GM12801 (cell line): Measurements from ENCODE around the gene KCNIP1.

Source experiments
- TF ChIP-seq, protein P1 (sequence below): IDR thresholded peaks from one replicate; pipeline ENCODE4 v1.5.1; 2011; ENCODE audit warnings: control low read depth; ENCODE audit not compliant: insufficient read length; ENCODE audit errors: extremely low read depth

The KCNIP1 gene

DNA sequence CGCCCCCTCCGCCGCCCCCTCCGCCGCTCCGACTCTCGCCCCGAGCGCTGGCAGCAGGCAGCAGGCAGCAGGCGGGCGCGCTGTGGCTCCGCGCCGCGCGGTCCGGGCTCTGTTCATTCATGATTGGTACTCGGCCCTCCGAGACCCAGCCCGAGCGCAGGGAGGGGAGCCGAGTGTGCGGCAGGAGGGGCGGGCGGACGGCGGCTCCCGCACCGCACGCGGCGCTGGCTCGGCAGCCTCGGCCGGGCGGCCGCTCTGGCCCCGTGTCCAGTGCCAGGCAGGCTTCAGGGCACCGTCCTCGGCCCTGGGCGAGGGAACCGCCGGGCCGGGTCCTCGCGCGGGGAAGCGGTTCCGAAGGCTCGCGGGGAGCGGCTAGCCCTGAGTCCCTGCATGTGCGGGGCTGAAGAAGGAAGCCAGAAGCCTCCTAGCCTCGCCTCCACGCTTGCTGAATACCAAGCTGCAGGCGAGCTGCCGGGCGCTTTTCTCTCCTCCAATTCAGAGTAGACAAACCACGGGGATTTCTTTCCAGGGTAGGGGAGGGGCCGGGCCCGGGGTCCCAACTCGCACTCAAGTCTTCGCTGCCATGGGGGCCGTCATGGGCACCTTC is at the start of gene KCNIP1:
Gene KCNIP1 (plus strand): TSS at position 31 of the 607 bp plus-strand sequence.
- TF ChIP-seq, protein P1, sequence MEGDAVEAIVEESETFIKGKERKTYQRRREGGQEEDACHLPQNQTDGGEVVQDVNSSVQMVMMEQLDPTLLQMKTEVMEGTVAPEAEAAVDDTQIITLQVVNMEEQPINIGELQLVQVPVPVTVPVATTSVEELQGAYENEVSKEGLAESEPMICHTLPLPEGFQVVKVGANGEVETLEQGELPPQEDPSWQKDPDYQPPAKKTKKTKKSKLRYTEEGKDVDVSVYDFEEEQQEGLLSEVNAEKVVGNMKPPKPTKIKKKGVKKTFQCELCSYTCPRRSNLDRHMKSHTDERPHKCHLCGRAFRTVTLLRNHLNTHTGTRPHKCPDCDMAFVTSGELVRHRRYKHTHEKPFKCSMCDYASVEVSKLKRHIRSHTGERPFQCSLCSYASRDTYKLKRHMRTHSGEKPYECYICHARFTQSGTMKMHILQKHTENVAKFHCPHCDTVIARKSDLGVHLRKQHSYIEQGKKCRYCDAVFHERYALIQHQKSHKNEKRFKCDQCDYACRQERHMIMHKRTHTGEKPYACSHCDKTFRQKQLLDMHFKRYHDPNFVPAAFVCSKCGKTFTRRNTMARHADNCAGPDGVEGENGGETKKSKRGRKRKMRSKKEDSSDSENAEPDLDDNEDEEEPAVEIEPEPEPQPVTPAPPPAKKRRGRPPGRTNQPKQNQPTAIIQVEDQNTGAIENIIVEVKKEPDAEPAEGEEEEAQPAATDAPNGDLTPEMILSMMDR = no peak

DNA sequence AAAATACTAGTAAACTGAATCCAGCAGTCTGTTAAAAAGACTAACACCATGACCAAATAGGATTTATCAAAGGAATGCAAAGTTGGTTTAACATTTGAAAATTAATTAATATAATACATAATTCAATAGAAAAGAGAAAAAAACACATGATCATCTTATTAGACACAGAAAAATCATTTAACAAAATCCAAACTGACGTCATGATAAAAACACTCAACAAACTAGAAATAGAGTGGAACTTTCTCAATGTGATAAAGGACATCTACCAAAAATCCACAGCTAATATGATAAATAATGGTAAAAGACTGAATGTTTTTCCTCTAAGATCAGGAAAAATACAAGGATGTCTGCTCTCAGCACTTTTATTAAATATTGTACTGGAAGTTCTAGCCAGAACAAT is 40.4 kb upstream of the KCNIP1 start:
- TF ChIP-seq, protein P1 = no peak

DNA sequence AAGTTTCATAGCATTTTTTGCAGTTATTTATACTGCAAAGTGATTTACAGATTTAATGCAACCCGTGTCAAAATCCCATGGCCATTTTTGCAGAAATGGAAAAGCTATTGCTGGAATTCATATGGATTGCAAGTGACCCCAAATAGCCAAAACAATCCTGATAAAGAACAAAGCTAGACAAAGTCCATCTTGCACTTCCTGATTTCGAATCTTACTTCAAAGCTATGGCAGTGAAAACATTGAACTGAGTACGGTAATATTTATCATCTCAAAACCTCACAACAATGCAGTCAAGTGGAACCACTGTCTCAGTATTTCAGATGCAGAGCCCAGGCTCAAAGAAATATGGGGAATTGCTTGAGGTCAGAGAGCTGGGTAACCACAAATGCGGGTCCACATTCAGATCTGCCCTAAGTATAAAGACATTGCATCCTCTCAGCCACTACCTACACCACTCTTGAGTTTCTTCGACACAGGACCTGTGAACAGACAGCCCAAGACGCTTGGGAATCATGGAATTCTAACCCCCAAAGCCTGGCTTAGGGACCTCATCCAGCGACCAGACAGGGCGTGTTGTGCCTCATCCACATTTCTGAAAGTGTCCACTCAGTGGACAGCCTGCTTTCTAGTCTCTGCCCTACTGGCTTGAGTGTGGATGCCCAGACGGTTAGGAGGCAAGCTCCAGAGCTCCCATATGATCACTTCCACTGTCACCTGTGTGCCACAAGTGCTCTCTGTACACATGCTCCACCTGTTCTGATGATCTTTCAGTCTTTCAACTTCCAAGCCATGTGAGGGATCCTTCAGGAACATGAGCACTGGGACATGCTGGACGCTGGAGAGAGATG is 39.3 kb upstream of the KCNIP1 start:
- TF ChIP-seq, protein P1 = no peak

DNA sequence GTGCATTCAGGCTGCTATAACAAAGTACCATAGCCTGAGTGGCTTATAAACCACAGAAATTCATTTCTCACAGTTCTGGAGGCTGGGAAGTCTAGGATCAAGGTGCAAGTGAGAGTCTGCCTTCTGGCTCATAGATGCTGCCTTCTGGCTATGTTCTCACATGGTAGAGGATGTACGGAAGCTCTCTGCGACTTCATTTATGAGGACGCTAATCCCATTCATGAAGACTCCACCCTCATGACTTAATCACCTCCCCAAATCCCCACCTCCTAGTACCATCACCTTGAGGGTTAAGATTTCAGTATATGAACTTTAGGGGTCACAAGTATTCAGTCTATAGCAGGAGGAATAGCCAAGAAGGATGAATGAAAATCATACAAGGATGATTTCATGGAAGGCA is 37.3 kb upstream of the KCNIP1 start:
- TF ChIP-seq, protein P1 = no peak

DNA sequence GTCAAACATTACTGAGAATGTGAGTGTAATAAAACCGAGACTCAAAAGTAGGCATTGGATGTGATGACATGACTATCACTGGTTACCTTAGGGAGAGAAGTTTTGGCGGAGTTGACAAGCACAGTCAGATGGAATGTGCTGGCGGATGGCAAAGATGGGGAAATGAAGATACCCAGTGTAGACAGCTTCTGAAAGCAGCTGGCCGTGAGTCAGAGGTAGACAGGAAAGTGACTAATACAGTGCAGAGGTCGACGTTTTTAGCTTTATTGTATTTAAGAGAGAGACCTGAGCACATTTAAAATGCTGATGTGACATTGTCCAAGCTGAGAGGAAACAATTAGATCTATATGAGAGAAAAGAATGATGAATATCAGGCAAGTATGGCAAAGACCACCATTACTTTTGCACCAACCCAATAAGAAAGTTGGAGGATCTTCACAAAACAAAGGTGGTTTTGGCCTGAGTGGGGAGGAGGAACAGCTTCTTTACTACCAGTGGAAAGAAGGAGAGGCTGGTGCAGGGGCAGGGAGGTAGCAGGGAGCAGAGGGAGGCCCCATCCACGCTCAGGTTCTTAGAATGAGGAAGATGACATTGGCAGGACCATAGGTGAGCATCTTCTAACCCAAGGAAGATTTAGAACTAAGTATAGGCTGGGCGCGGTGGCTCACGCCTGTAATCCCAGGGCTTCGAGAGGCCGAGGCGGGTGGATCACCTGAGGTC is 36.7 kb upstream of the KCNIP1 start:
- TF ChIP-seq, protein P1 = no peak

DNA sequence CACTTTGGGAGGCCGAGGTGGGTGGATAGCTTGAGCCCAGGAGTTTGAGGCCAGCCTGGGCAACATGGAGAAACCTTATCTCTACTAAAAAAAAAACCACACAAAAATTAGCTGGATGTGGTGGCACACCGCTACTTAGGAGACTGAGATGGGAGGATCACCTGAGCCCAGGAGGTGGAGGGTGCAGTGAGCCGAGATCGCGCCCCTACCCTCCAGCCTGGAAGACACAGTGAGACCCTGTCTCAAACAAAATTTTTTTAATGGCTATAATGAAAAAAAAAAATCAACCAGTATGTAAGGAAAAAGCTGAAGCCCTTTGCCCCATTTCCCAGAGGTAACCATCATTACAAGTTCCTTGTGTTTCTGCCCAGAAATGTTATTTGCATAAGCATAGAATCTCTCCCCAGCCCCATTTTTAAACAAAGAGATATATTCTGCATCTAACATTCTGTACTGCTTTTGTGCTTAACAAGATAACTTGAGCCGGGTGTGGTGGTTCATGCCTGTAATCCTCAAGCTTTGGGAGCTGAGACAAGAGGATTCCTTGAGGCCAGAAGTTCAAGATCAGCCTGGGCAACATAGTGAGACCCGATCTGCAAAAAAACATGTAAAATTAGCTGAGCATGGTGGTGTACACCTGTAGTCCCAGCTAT is 35.1 kb upstream of the KCNIP1 start:
- TF ChIP-seq, protein P1 = no peak

DNA sequence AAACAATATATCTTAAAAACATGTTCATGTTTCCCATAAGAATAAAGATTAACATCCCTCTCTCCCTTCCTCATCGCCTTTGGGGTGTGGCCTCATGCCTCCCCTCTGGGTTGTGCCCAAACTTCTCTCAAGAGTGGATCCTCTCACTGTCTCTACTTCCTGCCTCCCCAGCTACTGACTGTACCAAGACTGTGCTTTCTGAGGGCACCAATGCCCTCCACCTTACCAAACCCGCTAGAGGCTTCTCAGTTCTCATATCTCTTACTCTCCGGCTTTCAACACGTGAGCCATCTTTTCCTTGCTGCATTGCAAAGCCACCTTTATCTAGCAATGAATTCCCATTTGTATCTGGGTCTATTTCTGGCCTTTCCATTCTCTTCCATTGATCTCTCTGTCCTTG is 34.4 kb upstream of the KCNIP1 start:
- TF ChIP-seq, protein P1 = no peak
